Astrocyte (in vitro differentiated cells and primary cell): Measurements from ENCODE around the gene GALNT3. TPM values are rescaled to one million over a fixed set of nuclear protein-coding genes. Genes with fewer than 3 reads are reported as not detected.

ENCODE experiments used
- DNase-seq: peaks from one replicate; pipeline ENCODE4 v3.0.0-alpha.2; 2010; ENCODE audit warnings: low read depth
- FAIRE-seq: peaks from 2 replicates; lab custom pipeline; 2011; peaks lifted over from hg19 to GRCh38; lab: Jason Lieb, UNC
- H2AFZ ChIP-seq: 2 replicates; pipeline ENCODE4 v1.6.0; 2012; ENCODE audit warnings: low read depth, low read length, inconsistent platforms
- H3K27ac ChIP-seq: 2 replicates; pipeline ENCODE4 v1.5.1; 2011; ENCODE audit warnings: low read depth, low read length, inconsistent platforms
- H3K27me3 ChIP-seq: 2 replicates; pipeline ENCODE4 v1.6.0; 2011; ENCODE audit warnings: low read length, inconsistent platforms; ENCODE audit not compliant: insufficient read depth
- H3K36me3 ChIP-seq: 2 replicates; pipeline ENCODE4 v1.5.1; 2011; ENCODE audit warnings: low read length, inconsistent platforms; ENCODE audit not compliant: insufficient read depth
- H3K4me1 ChIP-seq: 2 replicates; pipeline ENCODE4 v1.5.1; 2011; ENCODE audit warnings: low read length, inconsistent platforms; ENCODE audit not compliant: insufficient read depth
- H3K4me2 ChIP-seq: 2 replicates; pipeline ENCODE4 v1.6.0; 2012; ENCODE audit warnings: low read length, inconsistent platforms
- H3K4me3 ChIP-seq: 2 replicates; pipeline ENCODE4 v1.5.1; 2011; ENCODE audit warnings: low read depth, mild to moderate bottlenecking, low read length, inconsistent platforms; ENCODE audit not compliant: insufficient read depth
- H3K79me2 ChIP-seq: 2 replicates; pipeline ENCODE4 v1.6.0; 2012; ENCODE audit warnings: mild to moderate bottlenecking, low read length, inconsistent platforms; ENCODE audit not compliant: insufficient read depth
- H3K9ac ChIP-seq: 2 replicates; pipeline ENCODE4 v1.6.0; 2012; ENCODE audit warnings: mild to moderate bottlenecking, low read length, inconsistent platforms
- H3K9me3 ChIP-seq: 2 replicates; pipeline ENCODE4 v1.5.1; 2012; ENCODE audit warnings: low read depth, mild to moderate bottlenecking, low read length, inconsistent platforms; ENCODE audit not compliant: insufficient read depth
- H4K20me1 ChIP-seq: 2 replicates; pipeline ENCODE4 v1.6.0; 2012; ENCODE audit warnings: low read length, inconsistent platforms; ENCODE audit not compliant: insufficient read depth
- H3K27ac Mint-ChIP-seq: one replicate; pipeline ENCODE4 v1.8.0; 2021; ENCODE audit warnings: mild to moderate bottlenecking, mixed read lengths; ENCODE audit not compliant: unreplicated experiment
- H3K27me3 Mint-ChIP-seq: one replicate; pipeline ENCODE4 v1.8.0; 2021; ENCODE audit warnings: low read depth, mixed read lengths; ENCODE audit not compliant: unreplicated experiment
- H3K36me3 Mint-ChIP-seq: one replicate; pipeline ENCODE4 v1.8.0; 2021; ENCODE audit warnings: low read depth, mixed read lengths; ENCODE audit not compliant: unreplicated experiment
- H3K4me1 Mint-ChIP-seq: one replicate; pipeline ENCODE4 v1.8.0; 2021; ENCODE audit warnings: low read depth, mixed read lengths; ENCODE audit not compliant: unreplicated experiment
- H3K4me3 Mint-ChIP-seq: one replicate; pipeline ENCODE4 v1.8.0; 2021; ENCODE audit warnings: mild to moderate bottlenecking, moderate library complexity, mixed read lengths; ENCODE audit not compliant: unreplicated experiment
- H3K9me3 Mint-ChIP-seq: one replicate; pipeline ENCODE4 v1.8.0; 2021; ENCODE audit warnings: mild to moderate bottlenecking, mixed read lengths; ENCODE audit not compliant: unreplicated experiment
- CTCF ChIP-seq: IDR thresholded peaks from 2 replicates; pipeline ENCODE4 v1.5.1; 2011; ENCODE audit warnings: low read depth, mild to moderate bottlenecking, inconsistent platforms, low read length, moderate library complexity; ENCODE audit not compliant: insufficient read depth
- EZH2 ChIP-seq: IDR thresholded peaks from 2 replicates; pipeline ENCODE4 v1.6.1; 2012; ENCODE audit warnings: mild to moderate bottlenecking, low read length, inconsistent platforms; ENCODE audit not compliant: insufficient read depth
- total RNA-seq: library from RNA; stranded (reverse); gene quantifications from 2 replicates; pipeline ENCODE4 v1.2.1, GENCODE V29; 2021

Gene GALNT3
- total RNA-seq, 1 donor from 2014 or later: 16.4 TPM

- DNase-seq (no peak), FAIRE-seq (no peak)
- H2AFZ ChIP-seq: no peak overlapping the region
- H3K4me2 ChIP-seq: no peak overlapping the region
- Mint-ChIP-seq H3K4me3 (no peak overlapping the region), H3K9me3 (no peaks in the 10 kb centered on the region), H3K27ac (no peak overlapping the region), H3K4me1 (peaks cover 11% of the 10 kb centered on the region), H3K27me3 (no peaks in the 10 kb centered on the region), H3K36me3 (peaks cover 6% of the 10 kb centered on the region)
- H3K36me3 ChIP-seq: no peaks in the 10 kb centered on the region
- H3K27me3 ChIP-seq: no peaks in the 10 kb centered on the region
- H3K4me1 ChIP-seq: no peaks in the 10 kb centered on the region
- TF ChIP-seq EZH2 (no peak), CTCF (no peak)
- H3K9me3 ChIP-seq: peaks cover 5% of the 10 kb centered on the region
- no peaks in the 10 kb centered on the region for H4K20me1 ChIP-seq
- H3K27ac ChIP-seq: no peak overlapping the region
- no peak overlapping the region for H3K9ac ChIP-seq
- H3K79me2 ChIP-seq: no peaks in the 10 kb centered on the region
- no peak overlapping the region for H3K4me3 ChIP-seq
These were observed 16.4 kb downstream of the GALNT3 start for GRCh38 chr2:165777522-165778186.

GRCh38 chr2:165776796-165777195, 17.3 kb downstream of the GALNT3 start:
- no peak overlapping the region for H3K27ac ChIP-seq
- no peak overlapping the region for H3K4me2 ChIP-seq
- H3K4me3 ChIP-seq: no peak overlapping the region
- H3K27me3 Mint-ChIP-seq: no peaks in the 10 kb centered on the region
- FAIRE-seq (no peak), DNase-seq (no peak)
- TF ChIP-seq EZH2 (no peak), CTCF (no peak)
- peaks cover 11% of the 10 kb centered on the region for H3K4me1 Mint-ChIP-seq
- no peak overlapping the region for H2AFZ ChIP-seq
- H3K27ac Mint-ChIP-seq: no peak overlapping the region
- peaks cover 5% of the 10 kb centered on the region for H3K9me3 ChIP-seq
- H3K4me1 ChIP-seq: no peaks in the 10 kb centered on the region
- H3K36me3 Mint-ChIP-seq: peaks cover 1% of the 10 kb centered on the region
- H3K79me2 ChIP-seq: no peaks in the 10 kb centered on the region
- no peak overlapping the region for H3K9ac ChIP-seq
- no peak overlapping the region for H3K4me3 Mint-ChIP-seq
- H3K36me3 ChIP-seq: no peaks in the 10 kb centered on the region
- H4K20me1 ChIP-seq: no peaks in the 10 kb centered on the region
- no peaks in the 10 kb centered on the region for H3K27me3 ChIP-seq
- H3K9me3 Mint-ChIP-seq: no peaks in the 10 kb centered on the region

- no peaks in the 10 kb centered on the region for H4K20me1 ChIP-seq
- no peaks in the 10 kb centered on the region for H3K36me3 ChIP-seq
- Mint-ChIP-seq H3K4me1 (peaks cover 11% of the 10 kb centered on the region), H3K27ac (no peak overlapping the region), H3K36me3 (no peaks in the 10 kb centered on the region), H3K27me3 (no peaks in the 10 kb centered on the region), H3K4me3 (no peak overlapping the region), H3K9me3 (no peaks in the 10 kb centered on the region)
- H3K4me1 ChIP-seq: no peaks in the 10 kb centered on the region
- no peak for FAIRE-seq
- H3K4me2 ChIP-seq: no peak overlapping the region
- H3K27ac ChIP-seq: no peak overlapping the region
- peaks cover 5% of the 10 kb centered on the region for H3K9me3 ChIP-seq
- DNase-seq: no peak
- no peak for TF ChIP-seq EZH2
- no peak for TF ChIP-seq CTCF
- H3K79me2 ChIP-seq: no peaks in the 10 kb centered on the region
- no peaks in the 10 kb centered on the region for H3K27me3 ChIP-seq
- no peak overlapping the region for H2AFZ ChIP-seq
- no peak overlapping the region for H3K9ac ChIP-seq
- H3K4me3 ChIP-seq: no peak overlapping the region
These were observed 18.0 kb downstream of the GALNT3 start for GRCh38 chr2:165776013-165776412.
